Measurements from ENCODE around the gene KCTD1.
A peak's percentile ranks its signal among the peaks of the same experiment; 100 is the strongest.
"Not testable (repeated sequence)": the region's sequence is repeated elsewhere in the genome, so short reads cannot be mapped to it uniquely, and the experiment has no call there.

Gene KCTD1

GRCh38 chr18:26454616-26455015, 93.7 kb downstream of the KCTD1 start:
- no peak for DNase-seq

GRCh38 chr18:26454192-26454591, 94.2 kb downstream of the KCTD1 start:
- no peak for DNase-seq

- no peak for DNase-seq
Measured at GRCh38 chr18:26453386-26453901, 94.9 kb downstream of the KCTD1 start.

- no peak for DNase-seq
Measured at GRCh38 chr18:26450989-26451682, 97.2 kb downstream of the KCTD1 start.

GRCh38 chr18:26448714-26449159, 99.6 kb downstream of the KCTD1 start:
- DNase-seq = no peak

- DNase-seq = no peak
Measured at GRCh38 chr18:26443853-26444252, 104.5 kb downstream of the KCTD1 start.

- no peak for DNase-seq
Measured at GRCh38 chr18:26442126-26442525, 106.2 kb downstream of the KCTD1 start.

GRCh38 chr18:26440644-26441043, 107.7 kb downstream of the KCTD1 start:
- DNase-seq = no peak

GRCh38 chr18:26439537-26439936, 108.8 kb downstream of the KCTD1 start:
- DNase-seq = no peak

GRCh38 chr18:26438980-26439379, 109.4 kb downstream of the KCTD1 start:
- no peak for DNase-seq

- not testable (repeated sequence) for DNase-seq
Measured at GRCh38 chr18:26437634-26438033, 110.7 kb downstream of the KCTD1 start.

GRCh38 chr18:26436176-26437051, 111.9 kb downstream of the KCTD1 start:
- DNase-seq = peak; percentile 81

- no peak for DNase-seq
Measured at GRCh38 chr18:26435415-26436095, 112.8 kb downstream of the KCTD1 start.

- no peak for DNase-seq
Measured at GRCh38 chr18:26434887-26435286, 113.5 kb downstream of the KCTD1 start.

- DNase-seq = no peak
Measured at GRCh38 chr18:26432651-26433424, 115.5 kb downstream of the KCTD1 start.

GRCh38 chr18:26429535-26430226, 118.7 kb downstream of the KCTD1 start:
- DNase-seq = peak; percentile 81

GRCh38 chr18:26425148-26425531, 123.2 kb downstream of the KCTD1 start:
- DNase-seq = no peak

- DNase-seq = no peak
Measured at GRCh38 chr18:26424428-26425147, 123.8 kb downstream of the KCTD1 start.

GRCh38 chr18:26422472-26423162, 125.7 kb downstream of the KCTD1 start:
- no peak for DNase-seq

- DNase-seq = no peak
Measured at GRCh38 chr18:26421931-26422330, 126.4 kb downstream of the KCTD1 start.

GRCh38 chr18:26421503-26421902, 126.8 kb downstream of the KCTD1 start:
- DNase-seq = no peak
